Stomach (tissue), 9 donors: ENCODE data around the gene CNTF. TPM values are rescaled to one million over a fixed set of nuclear protein-coding genes. Genes with fewer than 3 reads are reported as not detected.

ENCODE experiments used
- DNase-seq, 2 donors: peaks; one replicate each; pipeline versions ENCODE4 v3.0.0 to v3.0.0-alpha.2; 2013 to 2019
- H3K27ac ChIP-seq, 5 donors: fragments of 200-600 bp in 4 of 5; sonication (generic) in 4 of 5; one replicate each; pipeline ENCODE4 v1.5.1; 2013 to 2019; ENCODE audit warnings: mild to moderate bottlenecking in 1 of 5, moderate library complexity in 1 of 5
- H3K27me3 ChIP-seq, 3 donors: fragments of 200-600 bp; sonication (generic); one replicate each; pipeline ENCODE4 v1.5.1; 2017 to 2019; ENCODE audit warnings: mixed run types in 1 of 3
- H3K36me3 ChIP-seq, 4 donors: fragments of 200-600 bp; sonication (generic); 1 replicate in 3 of 4; 2 replicates in 1 of 4; pipeline ENCODE4 v1.5.1; 2016 to 2019
- H3K4me1 ChIP-seq, 4 donors: fragments of 200-600 bp; sonication (generic); one replicate each; pipeline ENCODE4 v1.5.1; 2016 to 2019
- H3K4me3 ChIP-seq, 4 donors: fragments of 200-600 bp; sonication (generic) in 3 of 4; one replicate each; pipeline ENCODE4 v1.5.1; 2016 to 2019; ENCODE audit warnings: mild to moderate bottlenecking in 1 of 4
- H3K9me3 ChIP-seq, 4 donors: fragments of 200-600 bp; sonication (generic); one replicate each; pipeline ENCODE4 v1.5.1; 2016 to 2019
- CTCF ChIP-seq, 7 experiments: fragments of 450-650 bp in 4 of 7; fragments of 200-600 bp in 3 of 7; sonication (generic) in 3 of 7; IDR thresholded peaks; one replicate each; pipeline ENCODE4 v1.5.1; 2016 to 2019; ENCODE audit warnings: antibody characterized with exemption in 7 of 7, control low read depth in 2 of 7, mild to moderate bottlenecking in 1 of 7
- EP300 ChIP-seq: sonication (generic); formaldehyde crosslinking; IDR thresholded peaks from one replicate; pipeline ENCODE4 v1.6.1; 2017; ENCODE audit warnings: antibody characterized with exemption
- POLR2A ChIP-seq, 4 donors: fragments of 450-650 bp; IDR thresholded peaks; one replicate each; pipeline ENCODE4 v1.6.1; 2016; ENCODE audit warnings: antibody characterized with exemption in 4 of 4, control low read depth in 2 of 4, mild to moderate bottlenecking in 1 of 4, moderate library complexity in 1 of 4
- POLR2AphosphoS5 ChIP-seq, 3 donors: sonication (generic); formaldehyde crosslinking; IDR thresholded peaks; one replicate each; pipeline ENCODE4 v1.6.1; 2016; ENCODE audit warnings: antibody characterized with exemption in 3 of 3
- WGBS, 5 donors: extraction: QIAGEN DNeasy Blood & Tissue Kit in 3 of 5; methylation state at CpG; one replicate each; pipeline versions ENCODE4 v1.1.5 to v1.1.7; 2013 to 2018; 5-methylcytosine and 5-hydroxymethylcytosine counted together
- intact Hi-C: fragments of 100-400 bp; cut with DNase I; formaldehyde crosslinking; loops from one replicate; pipeline ENCODE4 v1.15.1; 2023; ENCODE audit warnings: low total_unique reads
- polyA plus RNA-seq, 3 donors: library from polyadenylated mRNA; stranded (reverse); fragments of 200-250 nt; gene quantifications; one replicate each; pipeline ENCODE4 v1.2.3, GENCODE V29; 2013
- total RNA-seq, 5 donors: library from RNA; depleted of rRNA; stranded (reverse); fragments of >200 nt; gene quantifications; one replicate each; pipeline versions ENCODE4 v1.1.0 to v1.2.3, GENCODE V29; 2014 to 2016
- donor health status: healthy with polysubstance abuse.
- donor health status: Bipolar disorder and iron deficiency.
- donor health status: healthy.

Gene CNTF
- total and polyA plus RNA-seq, 8 donors = 0.25 to 3.9 (median 0.60) TPM; not detected in 4

GRCh38 chr11:58591659-58592058, 30.8 kb upstream of the CNTF start:
- Histone ChIP-seq H3K27ac (no peak overlapping the region), H3K4me1 (peaks cover 0 to 49% (median 25%) of the 10 kb centered on the region in 4 donors), H3K27me3 (no peaks in the 10 kb centered on the region), H3K9me3 (no peaks in the 10 kb centered on the region), H3K4me3 (no peak overlapping the region), H3K36me3 (peaks cover 0 to 26% (median 11%) of the 10 kb centered on the region in 4 donors)
- TF ChIP-seq CTCF (IDR thresholded peaks at IDR 0.05) = no peak
- TF ChIP-seq POLR2AphosphoS5 (IDR thresholded peaks at IDR 0.05) = no peak
- no peak for TF ChIP-seq EP300
- no peak for TF ChIP-seq POLR2A (IDR thresholded peaks at IDR 0.05)
- intact Hi-C loops = no loop called here
- no peak for DNase-seq
- 84 to 93% (median 91%) methylated on average over 3 of the region's 3 CpGs for WGBS, 5 donors

GRCh38 chr11:58592760-58593472, 29.5 kb upstream of the CNTF start:
- H3K36me3 ChIP-seq = peaks cover 0 to 26% (median 8%) of the 10 kb centered on the region in 4 donors
- peaks cover 0 to 51% (median 27%) of the 10 kb centered on the region in 4 donors for H3K4me1 ChIP-seq
- no peaks in the 10 kb centered on the region for H3K27me3 ChIP-seq
- 70 to 73% (median 70%) methylated on average over 5 of the region's 5 CpGs for WGBS, 5 donors
- H3K9me3 ChIP-seq = no peaks in the 10 kb centered on the region
- H3K4me3 ChIP-seq = no peak overlapping the region
- intact Hi-C loops = no loop called here
- H3K27ac ChIP-seq = no peak overlapping the region
- peak in 1 of 2 donors; percentile 16 for DNase-seq
- TF ChIP-seq EP300 (no peak), POLR2AphosphoS5 (IDR thresholded peaks at IDR 0.05) (no peak)

- peaks cover 0 to 56% (median 22%) of the 10 kb centered on the region in 4 donors for H3K4me1 ChIP-seq
- H3K27me3 ChIP-seq = no peaks in the 10 kb centered on the region
- no peak overlapping the region for H3K27ac ChIP-seq
- peaks cover 0 to 30% (median 2%) of the 10 kb centered on the region in 4 donors for H3K36me3 ChIP-seq
- 41 to 54% (median 49%) methylated on average over 4 of the region's 4 CpGs for WGBS, 5 donors
- no peaks in the 10 kb centered on the region for H3K9me3 ChIP-seq
- TF ChIP-seq EP300 (no peak), POLR2AphosphoS5 (IDR thresholded peaks at IDR 0.05) (no peak), POLR2A (IDR thresholded peaks at IDR 0.05) (no peak), CTCF (IDR thresholded peaks at IDR 0.05) (no peak)
- no peak overlapping the region for H3K4me3 ChIP-seq
- DNase-seq = no peak
- intact Hi-C loops = no loop called here
Observed at GRCh38 chr11:58594826-58595225, 27.6 kb upstream of the CNTF start.

GRCh38 chr11:58596621-58597020, 25.8 kb upstream of the CNTF start:
- Histone ChIP-seq H3K27me3 (no peaks in the 10 kb centered on the region), H3K4me1 (peaks cover 0 to 68% (median 30%) of the 10 kb centered on the region in 4 donors), H3K4me3 (no peak overlapping the region), H3K9me3 (no peaks in the 10 kb centered on the region), H3K36me3 (peaks cover 0 to 30% (median 2%) of the 10 kb centered on the region in 4 donors), H3K27ac (no peak overlapping the region)
- TF ChIP-seq CTCF (IDR thresholded peaks at IDR 0.05) (no peak), EP300 (no peak), POLR2AphosphoS5 (IDR thresholded peaks at IDR 0.05) (no peak), POLR2A (IDR thresholded peaks at IDR 0.05) (no peak)
- 92 to 96% (median 93%) methylated on average over 3 of the region's 3 CpGs for WGBS, 5 donors
- intact Hi-C loops = no loop called here
- no peak for DNase-seq
